GM12878 (cell line): ENCODE data around the gene SLC43A3. TPM values are rescaled to one million over a fixed set of nuclear protein-coding genes. Genes with fewer than 3 reads are reported as not detected.

Experiments used
- ATAC-seq: fragments of 200-7000 bp; cut with Tn5 transposase; 3 replicates; pipeline ENCODE4 v1.9.1; 2020; ENCODE audit warnings: mild to moderate bottlenecking, moderate library complexity
- BruUV-seq: library from RNA; stranded (reverse); fragments of 400-500 nt; replicated peaks from 2 replicates; lab custom pipeline; 2021; lab: Mats Ljungman, UMichigan
- CTCF ChIA-PET: fragments of 300-600 bp; sonication (Branson Sonifier 250); formaldehyde crosslinking; extraction: SDS; loops from one replicate; lab custom pipeline; 2021; ENCODE audit warnings: inconsistent platforms; lab: Yijun Ruan, JAX
- POLR2A ChIA-PET: fragments of 350-600 bp; formaldehyde crosslinking; extraction: SDS; loops from one replicate; lab custom pipeline; 2021; ENCODE audit warnings: inconsistent platforms; lab: Charles Lee
- RAD21 ChIA-PET: fragments of 300-600 bp; sonication (Branson Sonifier 250); formaldehyde crosslinking; loops from one replicate; lab custom pipeline; 2023; ENCODE audit warnings: antibody characterized with exemption; ENCODE audit not compliant: unreplicated experiment; lab: Charles Lee
- SMC1A ChIA-PET: fragments of 300-600 bp; sonication (Branson Sonifier 250); formaldehyde crosslinking; loops from one replicate; lab custom pipeline; 2023; ENCODE audit not compliant: unreplicated experiment, uncharacterized antibody; lab: Charles Lee
- DNase-seq: peaks from one replicate; pipeline ENCODE4 v3.0.0-alpha.2; 2011; ENCODE audit warnings: low read depth, low spot score
- FAIRE-seq: peaks from 3 replicates; lab custom pipeline; 2011; peaks lifted over from hg19 to GRCh38; lab: Jason Lieb, UNC
- H2AFZ ChIP-seq: 2 replicates; pipeline ENCODE4 v1.6.0; 2011; ENCODE audit warnings: low read depth, low read length, control low read depth; ENCODE audit not compliant: control insufficient read depth
- H3K27ac ChIP-seq: 2 replicates; pipeline ENCODE4 v1.5.1; 2011; ENCODE audit warnings: control low read depth; ENCODE audit not compliant: control insufficient read depth, insufficient read depth
- H3K27me3 ChIP-seq, 2 experiments: replicated peaks in 1 of 2; 2 replicates each; pipeline versions ENCODE4 v1.6.0 to v1.6.1; 2011; ENCODE audit warnings: low read length in 1 of 2; ENCODE audit not compliant: control insufficient read depth in 2 of 2, insufficient read depth in 2 of 2
- H3K36me3 ChIP-seq, 2 experiments: 2 replicates each; pipeline ENCODE4 v1.5.1; 2011; ENCODE audit warnings: low read length in 1 of 2; ENCODE audit not compliant: control insufficient read depth in 2 of 2, insufficient read depth in 2 of 2
- H3K4me1 ChIP-seq: 2 replicates; pipeline ENCODE4 v1.6.1; 2011; ENCODE audit warnings: mild to moderate bottlenecking, low read length, moderate library complexity, mixed read lengths; ENCODE audit not compliant: control insufficient read depth, insufficient read depth
- H3K4me2 ChIP-seq: 2 replicates; pipeline ENCODE4 v1.6.0; 2011; ENCODE audit warnings: control low read depth; ENCODE audit not compliant: control insufficient read depth, insufficient read depth
- H3K4me3 ChIP-seq: fragments of 200-600 bp; sonication (generic); 2 replicates; pipeline ENCODE4 v1.5.1; 2016
- H3K79me2 ChIP-seq: 2 replicates; pipeline ENCODE4 v1.6.0; 2011; ENCODE audit warnings: low read length; ENCODE audit not compliant: control insufficient read depth, insufficient read depth
- H3K9ac ChIP-seq: 2 replicates; pipeline ENCODE4 v1.8.0; 2011; ENCODE audit warnings: low read length, control low read depth, mixed read lengths; ENCODE audit not compliant: control insufficient read depth, insufficient read depth
- H3K9me3 ChIP-seq: replicated peaks from 3 replicates; pipeline ENCODE4 v1.5.1; 2011; ENCODE audit warnings: mild to moderate bottlenecking, low read length; ENCODE audit not compliant: control insufficient read depth, insufficient read depth
- H4K20me1 ChIP-seq: 2 replicates; pipeline ENCODE4 v1.6.0; 2011; ENCODE audit not compliant: control insufficient read depth, insufficient read depth
- HDAC2 ChIP-seq: fragments of 200-600 bp; sonication (generic); IDR thresholded peaks from 2 replicates; pipeline ENCODE4 v1.6.1; 2017
- RBBP5 ChIP-seq: fragments of 200-600 bp; sonication (generic); conservative IDR thresholded peaks from 2 replicates; pipeline ENCODE4 v1.6.1; 2016
- SIX5 ChIP-seq: IDR thresholded peaks from 2 replicates; pipeline ENCODE4 v1.6.1; 2011; ENCODE audit warnings: mild to moderate bottlenecking, low read depth, low read length, moderate library complexity; ENCODE audit not compliant: severe bottlenecking
- SMAD5 ChIP-seq: IDR thresholded peaks from 2 replicates; pipeline ENCODE4 v1.6.1; 2016; ENCODE audit warnings: antibody characterized with exemption, low read depth
- TCF3 ChIP-seq: IDR thresholded peaks from 2 replicates; pipeline ENCODE4 v1.6.1; 2012; ENCODE audit warnings: low read depth, mild to moderate bottlenecking, low read length, borderline replicate concordance; ENCODE audit not compliant: insufficient read depth
- WGBS: methylation state at CpG from one replicate; pipeline ENCODE4 v1.1.6; 2016; ENCODE audit warnings: low lambda C conversion rate; ENCODE audit not compliant: insufficient replicate concordance, insufficient coverage; ENCODE audit errors: missing lambda C conversion rate; 5-methylcytosine and 5-hydroxymethylcytosine counted together
- in situ Hi-C: fragments of 300-500 bp; cut with MboI; formaldehyde crosslinking; loops from 9 replicates; pipeline ENCODE4 v1.14.3; 2018; ENCODE audit warnings: mixed read lengths
- intact Hi-C: fragments of 100-400 bp; cut with micrococcal nuclease; formaldehyde crosslinking; loops from one replicate; pipeline ENCODE4 v1.14.2; 2022; ENCODE audit not compliant: unreplicated experiment
- polyA plus RNA-seq, 11 experiments: library from polyadenylated mRNA; depleted of rRNA in 4 of 11; unstranded in 6 of 11; stranded (reverse) in 5 of 11; fragments of >200 nt; fragmentation: Nextera tagmentation in 4 of 11; fragmentation: Illumina TruSeq in 1 of 11; extraction: Ambion mirVana in 4 of 11; extraction: Trizol in 1 of 11; gene quantifications; 1 replicate in 1 of 11; 2 replicates in 10 of 11; pipeline versions ENCODE4 v1.2.1 to v1.2.3, GENCODE V29; 2011 to 2016; ENCODE audit warnings: inconsistent platforms in 2 of 11, missing spikeins in 2 of 11, low read depth in 1 of 11
- total RNA-seq, 4 experiments: library from RNA; depleted of rRNA in 3 of 4; stranded (reverse); fragments of >200 nt in 3 of 4; fragmentation: Illumina TruSeq in 1 of 4; extraction: Trizol in 1 of 4; gene quantifications; 2 replicates each; pipeline versions ENCODE4 v1.2.1 to v1.2.3, GENCODE V29; 2013 to 2021

SLC43A3 gene
- total and polyA plus RNA-seq, 10 of the 15 experiments (the other 5 are each of a cell fraction or from before 2014, with no cell fraction given): 37.5 to 237 (median 132) TPM

DNA sequence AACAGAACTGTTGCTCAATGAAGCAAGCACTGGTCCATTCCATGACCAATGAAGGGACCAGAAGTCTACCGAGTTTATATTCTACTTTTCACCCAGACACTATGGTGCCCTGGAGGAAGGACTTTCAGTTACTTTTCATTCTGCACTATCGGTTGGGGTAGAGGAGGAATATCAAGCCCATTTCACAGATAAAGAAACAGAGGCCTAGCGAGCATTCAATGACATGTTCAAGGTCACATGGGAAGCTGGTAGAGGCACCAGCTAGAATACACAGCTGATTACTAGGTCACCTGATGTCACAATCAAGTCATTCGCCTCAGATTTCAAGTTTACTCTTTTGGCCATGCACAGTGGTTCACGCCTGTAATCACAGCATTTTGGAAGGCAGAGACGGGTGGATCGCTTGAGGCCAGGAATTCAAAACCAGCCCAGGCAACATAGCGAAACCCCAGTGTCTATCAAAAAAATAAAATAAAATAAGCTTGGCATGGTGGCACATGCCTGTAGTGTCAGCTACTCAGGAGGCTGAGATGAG lies 18.9 kb downstream of the SLC43A3 start:
- Histone ChIP-seq H3K4me3 (no peak overlapping the region), H3K27me3 (no peaks in the 10 kb centered on the region), H3K4me2 (no peak overlapping the region), H3K4me1 (peaks cover 19% of the 10 kb centered on the region), H3K36me3 (peaks cover 31 to 54% of the 10 kb centered on the region in 2 experiments), H2AFZ (no peak overlapping the region), H3K9me3 (no peaks in the 10 kb centered on the region), H3K27ac (no peak overlapping the region), H4K20me1 (no peaks in the 10 kb centered on the region), H3K9ac (no peak overlapping the region), H3K79me2 (no peaks in the 10 kb centered on the region; the same call in none of the 2 replicates)
- WGBS: 79% methylated on average over 8 of the region's 8 CpGs
- CTCF ChIA-PET: interaction anchor here (1.2 to 1.4 kb wide), 2 partner anchors 50 to 70 kb away, joined by 3 to 4 read pairs; no protein-coding TSS in a partner anchor
- DNase-seq (no peak), FAIRE-seq (no peak), ATAC-seq (no peak)
- in situ Hi-C loops (no loop called here), intact Hi-C loops (no loop called here)
- TF ChIP-seq SIX5 (no peak), SMAD5 (no peak), RBBP5 (no peak), HDAC2 (no peak), TCF3 (no peak)
- SMC1A ChIA-PET: interaction anchor here (1.0 to 1.8 kb wide), 4 partner anchors 9 to 76 kb away, joined by 3 to 5 read pairs (median 4); no protein-coding TSS in a partner anchor
- POLR2A ChIA-PET: interaction anchor here (0.5 kb wide), 1 partner anchor 28 kb away, joined by 3 read pairs; no protein-coding TSS in a partner anchor
- BruUV-seq: no TSS peak
- RAD21 ChIA-PET: interaction anchor here (3.4 kb wide), 1 partner anchor 17 kb away, joined by 21 read pairs; no protein-coding TSS in a partner anchor
